Natural killer cell (primary cell): Measurements from ENCODE around the gene ADORA2A. TPM values are rescaled to one million over a fixed set of nuclear protein-coding genes. Genes with fewer than 3 reads are reported as not detected.

Source experiments
- ATAC-seq, 3 donors: fragments of 150-1000 bp in 2 of 3; fragments of 200-7000 bp in 1 of 3; cut with Tn5 transposase; 1 replicate in 1 of 3; 2 replicates in 2 of 3; pipeline ENCODE4 v1.10.0; 2021; ENCODE audit warnings: mild to moderate bottlenecking in 2 of 3, moderate library complexity in 2 of 3
- DNase-seq, 2 donors: peaks; one replicate each; pipeline versions ENCODE4 v3.0.0 to v3.0.0-alpha.2; 2013 to 2021; ENCODE audit warnings: mixed read lengths in 1 of 2
- H3K27ac ChIP-seq: one replicate; pipeline ENCODE4 v1.5.1; 2013; ENCODE audit warnings: mild to moderate bottlenecking, low read length
- H3K27me3 ChIP-seq: one replicate; pipeline ENCODE4 v1.6.1; 2013; ENCODE audit warnings: low read length; ENCODE audit not compliant: control insufficient read depth, insufficient read depth
- H3K36me3 ChIP-seq: one replicate; pipeline ENCODE4 v1.6.1; 2013; ENCODE audit warnings: low read length; ENCODE audit not compliant: control insufficient read depth, insufficient read depth
- H3K4me1 ChIP-seq: one replicate; pipeline ENCODE4 v1.6.1; 2013; ENCODE audit warnings: low read length; ENCODE audit not compliant: control insufficient read depth, insufficient read depth
- H3K4me3 ChIP-seq: one replicate; pipeline ENCODE4 v1.5.1; 2013; ENCODE audit warnings: low read length
- H3K9me3 ChIP-seq: one replicate; pipeline ENCODE4 v1.6.1; 2013; ENCODE audit warnings: low read length; ENCODE audit not compliant: control insufficient read depth, insufficient read depth
- H3K27ac Mint-ChIP-seq, 2 donors: one replicate each; pipeline ENCODE4 v1.8.0; 2022; ENCODE audit warnings: mild to moderate bottlenecking in 2 of 2, mixed read lengths in 2 of 2, moderate library complexity in 1 of 2
- H3K27me3 Mint-ChIP-seq, 2 donors: one replicate each; pipeline ENCODE4 v1.8.0; 2022; ENCODE audit warnings: low read depth in 2 of 2, mixed read lengths in 2 of 2
- H3K36me3 Mint-ChIP-seq: one replicate; pipeline ENCODE4 v1.8.0; 2022; ENCODE audit warnings: mixed read lengths
- H3K4me1 Mint-ChIP-seq, 2 donors: one replicate each; pipeline ENCODE4 v1.8.0; 2022; ENCODE audit warnings: mixed read lengths in 2 of 2
- H3K4me3 Mint-ChIP-seq: one replicate; pipeline ENCODE4 v1.8.0; 2022; ENCODE audit warnings: mild to moderate bottlenecking, moderate library complexity, mixed read lengths
- H3K9me3 Mint-ChIP-seq, 2 donors: one replicate each; pipeline ENCODE4 v1.8.0; 2022; ENCODE audit warnings: mixed read lengths in 2 of 2
- CTCF ChIP-seq: fragments of 200-600 bp; IDR thresholded peaks from one replicate; pipeline ENCODE4 v1.8.0; 2022; ENCODE audit warnings: antibody characterized with exemption
- WGBS: methylation state at CpG from one replicate; pipeline ENCODE4 v1.1.7; 2013; ENCODE audit warnings: missing lambda C conversion rate; ENCODE audit not compliant: insufficient coverage; 5-methylcytosine and 5-hydroxymethylcytosine counted together
- intact Hi-C: fragments of 100-400 bp; cut with micrococcal nuclease; formaldehyde crosslinking; loops from one replicate; pipeline ENCODE4 v1.14.2; 2022
- total RNA-seq, 4 donors: library from RNA; stranded (reverse); fragments of 120-200 nt in 1 of 4; gene quantifications; one replicate each; pipeline versions ENCODE4 v1.2.3 to v1.2.4, GENCODE V29; 2013 to 2022

ADORA2A gene
- total RNA-seq, 3 donors from 2014 or later (not counting 1 experiment from before 2014, with no cell fraction given), result 11.0 to 15.0 (median 11.7) TPM

GRCh38 chr22:24465566-24465965 is 38.2 kb downstream of the ADORA2A start:
- no peak for ATAC-seq
- no peaks in the 10 kb centered on the region for H3K4me1 Mint-ChIP-seq
- no peak overlapping the region for H3K4me3 Mint-ChIP-seq
- no peaks in the 10 kb centered on the region for H3K9me3 Mint-ChIP-seq
- TF ChIP-seq CTCF, result no peak
- H3K36me3 Mint-ChIP-seq, result no peaks in the 10 kb centered on the region
- H3K4me3 ChIP-seq, result no peak overlapping the region
- H3K27me3 Mint-ChIP-seq, result no peaks in the 10 kb centered on the region
- H3K4me1 ChIP-seq, result no peaks in the 10 kb centered on the region
- H3K27ac Mint-ChIP-seq, result no peak overlapping the region
- H3K27me3 ChIP-seq, result no peaks in the 10 kb centered on the region
- WGBS, result 82% methylated on average over 5 of the region's 5 CpGs
- H3K27ac ChIP-seq, result no peak overlapping the region
- intact Hi-C loops, result no loop called here
- no peak for DNase-seq
- no peaks in the 10 kb centered on the region for H3K36me3 ChIP-seq
- no peaks in the 10 kb centered on the region for H3K9me3 ChIP-seq

GRCh38 chr22:24465975-24466374 is 38.6 kb downstream of the ADORA2A start:
- ATAC-seq, result no peak
- WGBS, result 100% methylated on average over 3 of the region's 3 CpGs
- no peaks in the 10 kb centered on the region for H3K4me1 ChIP-seq

GRCh38 chr22:24466716-24467328 is 39.4 kb downstream of the ADORA2A start:
- Mint-ChIP-seq H3K9me3 (no peaks in the 10 kb centered on the region), H3K27ac (no peak overlapping the region), H3K36me3 (no peaks in the 10 kb centered on the region), H3K4me3 (no peak overlapping the region), H3K4me1 (no peaks in the 10 kb centered on the region), H3K27me3 (no peaks in the 10 kb centered on the region)
- 43% methylated on average over 1 of the region's 1 CpG for WGBS
- H3K27me3 ChIP-seq, result no peaks in the 10 kb centered on the region
- H3K36me3 ChIP-seq, result no peaks in the 10 kb centered on the region
- H3K9me3 ChIP-seq, result no peaks in the 10 kb centered on the region
- intact Hi-C loops, result no loop called here
- ATAC-seq, result no peak
- no peak for DNase-seq
- H3K4me3 ChIP-seq, result no peak overlapping the region
- no peak for TF ChIP-seq CTCF
- no peaks in the 10 kb centered on the region for H3K4me1 ChIP-seq
- no peak overlapping the region for H3K27ac ChIP-seq

More at GRCh38 chr22:24465975-24466374, 38.6 kb downstream of the ADORA2A start:
- no peak for DNase-seq
- TF ChIP-seq CTCF, result no peak
- no peaks in the 10 kb centered on the region for H3K4me1 Mint-ChIP-seq
- H3K27ac Mint-ChIP-seq, result no peak overlapping the region
- Histone ChIP-seq H3K27me3 (no peaks in the 10 kb centered on the region), H3K36me3 (no peaks in the 10 kb centered on the region), H3K9me3 (no peaks in the 10 kb centered on the region), H3K4me3 (no peak overlapping the region), H3K27ac (no peak overlapping the region)
- H3K9me3 Mint-ChIP-seq, result no peaks in the 10 kb centered on the region
- intact Hi-C loops, result no loop called here
- no peaks in the 10 kb centered on the region for H3K36me3 Mint-ChIP-seq
- H3K4me3 Mint-ChIP-seq, result no peak overlapping the region
- H3K27me3 Mint-ChIP-seq, result no peaks in the 10 kb centered on the region

- Histone ChIP-seq H3K36me3 (no peaks in the 10 kb centered on the region), H3K9me3 (no peaks in the 10 kb centered on the region), H3K4me3 (no peak overlapping the region), H3K27me3 (no peaks in the 10 kb centered on the region), H3K4me1 (no peaks in the 10 kb centered on the region), H3K27ac (no peak overlapping the region)
- no peak for DNase-seq
- ATAC-seq, result no peak
- H3K27me3 Mint-ChIP-seq, result no peaks in the 10 kb centered on the region
- no peak overlapping the region for H3K27ac Mint-ChIP-seq
- no peak for TF ChIP-seq CTCF
- 72% methylated on average over 2 of the region's 2 CpGs for WGBS
- H3K4me3 Mint-ChIP-seq, result no peak overlapping the region
- H3K9me3 Mint-ChIP-seq, result no peaks in the 10 kb centered on the region
- H3K36me3 Mint-ChIP-seq, result no peaks in the 10 kb centered on the region
- no peaks in the 10 kb centered on the region for H3K4me1 Mint-ChIP-seq
- intact Hi-C loops, result no loop called here
Observed at GRCh38 chr22:24467340-24467739, 39.9 kb downstream of the ADORA2A start.
